Activated CD8-positive, alpha-beta T cell treated with anti-CD3 and anti-CD28 coated beads for 36 hours (primary cell): ENCODE results near the gene ZC2HC1B. TPM values are rescaled to one million over a fixed set of nuclear protein-coding genes. Genes with fewer than 3 reads are reported as not detected.
"Not testable (repeated sequence)": the region's sequence is repeated elsewhere in the genome, so short reads cannot be mapped to it uniquely, and the experiment has no call there.

Experiments
- ATAC-seq: fragments of 200-7000 bp; cut with Tn5 transposase; one replicate; pipeline ENCODE4 v1.10.0; 2021; ENCODE audit warnings: mild to moderate bottlenecking, moderate library complexity
- CTCF ChIA-PET: fragments of 350-600 bp; sonication (Branson Sonifier 250); formaldehyde crosslinking; loops from one replicate; lab custom pipeline; 2021; ENCODE audit warnings: antibody characterized with exemption; lab: Charles Lee
- POLR2A ChIA-PET: fragments of 350-600 bp; sonication (Branson Sonifier 250); formaldehyde crosslinking; loops from one replicate; lab custom pipeline; 2021; ENCODE audit warnings: antibody characterized with exemption; lab: Charles Lee
- DNase-seq: peaks from one replicate; pipeline ENCODE4 v3.0.0-alpha.2; 2020
- H3K27ac Mint-ChIP-seq: one replicate; pipeline ENCODE4 v1.8.0; 2021; ENCODE audit warnings: mild to moderate bottlenecking, mixed read lengths
- H3K27me3 Mint-ChIP-seq: one replicate; pipeline ENCODE4 v1.8.0; 2021; ENCODE audit warnings: mixed read lengths
- H3K36me3 Mint-ChIP-seq: one replicate; pipeline ENCODE4 v1.8.0; 2021; ENCODE audit warnings: low read depth, mixed read lengths
- H3K4me1 Mint-ChIP-seq: one replicate; pipeline ENCODE4 v1.8.0; 2021; ENCODE audit warnings: low read depth, mixed read lengths
- H3K4me3 Mint-ChIP-seq: one replicate; pipeline ENCODE4 v1.8.0; 2021; ENCODE audit warnings: mild to moderate bottlenecking, moderate library complexity, mixed read lengths
- H3K9me3 Mint-ChIP-seq: one replicate; pipeline ENCODE4 v1.8.0; 2021; ENCODE audit warnings: mixed read lengths
- intact Hi-C: fragments of 100-400 bp; cut with micrococcal nuclease; formaldehyde crosslinking; loops from one replicate; pipeline ENCODE4 v1.10.0; 2022
- total RNA-seq, 2 experiments: library from RNA; stranded (reverse); gene quantifications; one replicate each; pipeline ENCODE4 v1.2.3, GENCODE V29; 2021
- TF ChIP-seq, protein P1 (sequence below): fragments of 200-600 bp; IDR thresholded peaks from one replicate; pipeline ENCODE4 v1.8.0; 2022; ENCODE audit warnings: antibody characterized with exemption, mild to moderate bottlenecking

ZC2HC1B gene
- total RNA-seq, 2 experiments from 2014 or later: not detected

GRCh38 chr6:143900358-143900757, 36.1 kb downstream of the ZC2HC1B start:
- DNase-seq: no peak
- ChIA-PET CTCF (interaction anchor here (2.4 kb wide), 1 partner anchor 39 kb away, joined by 7 read pairs; no protein-coding TSS in a partner anchor), POLR2A (no interaction called here)
- TF ChIP-seq, protein P1, sequence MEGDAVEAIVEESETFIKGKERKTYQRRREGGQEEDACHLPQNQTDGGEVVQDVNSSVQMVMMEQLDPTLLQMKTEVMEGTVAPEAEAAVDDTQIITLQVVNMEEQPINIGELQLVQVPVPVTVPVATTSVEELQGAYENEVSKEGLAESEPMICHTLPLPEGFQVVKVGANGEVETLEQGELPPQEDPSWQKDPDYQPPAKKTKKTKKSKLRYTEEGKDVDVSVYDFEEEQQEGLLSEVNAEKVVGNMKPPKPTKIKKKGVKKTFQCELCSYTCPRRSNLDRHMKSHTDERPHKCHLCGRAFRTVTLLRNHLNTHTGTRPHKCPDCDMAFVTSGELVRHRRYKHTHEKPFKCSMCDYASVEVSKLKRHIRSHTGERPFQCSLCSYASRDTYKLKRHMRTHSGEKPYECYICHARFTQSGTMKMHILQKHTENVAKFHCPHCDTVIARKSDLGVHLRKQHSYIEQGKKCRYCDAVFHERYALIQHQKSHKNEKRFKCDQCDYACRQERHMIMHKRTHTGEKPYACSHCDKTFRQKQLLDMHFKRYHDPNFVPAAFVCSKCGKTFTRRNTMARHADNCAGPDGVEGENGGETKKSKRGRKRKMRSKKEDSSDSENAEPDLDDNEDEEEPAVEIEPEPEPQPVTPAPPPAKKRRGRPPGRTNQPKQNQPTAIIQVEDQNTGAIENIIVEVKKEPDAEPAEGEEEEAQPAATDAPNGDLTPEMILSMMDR: no peak
- H3K27ac Mint-ChIP-seq: no peak overlapping the region
- no peaks in the 10 kb centered on the region for H3K27me3 Mint-ChIP-seq
- peaks cover 1% of the 10 kb centered on the region for H3K9me3 Mint-ChIP-seq
- no peaks in the 10 kb centered on the region for H3K36me3 Mint-ChIP-seq
- no peak for ATAC-seq
- H3K4me3 Mint-ChIP-seq: no peak overlapping the region
- intact Hi-C loops: no loop called here
- peaks cover 14% of the 10 kb centered on the region for H3K4me1 Mint-ChIP-seq

DNA sequence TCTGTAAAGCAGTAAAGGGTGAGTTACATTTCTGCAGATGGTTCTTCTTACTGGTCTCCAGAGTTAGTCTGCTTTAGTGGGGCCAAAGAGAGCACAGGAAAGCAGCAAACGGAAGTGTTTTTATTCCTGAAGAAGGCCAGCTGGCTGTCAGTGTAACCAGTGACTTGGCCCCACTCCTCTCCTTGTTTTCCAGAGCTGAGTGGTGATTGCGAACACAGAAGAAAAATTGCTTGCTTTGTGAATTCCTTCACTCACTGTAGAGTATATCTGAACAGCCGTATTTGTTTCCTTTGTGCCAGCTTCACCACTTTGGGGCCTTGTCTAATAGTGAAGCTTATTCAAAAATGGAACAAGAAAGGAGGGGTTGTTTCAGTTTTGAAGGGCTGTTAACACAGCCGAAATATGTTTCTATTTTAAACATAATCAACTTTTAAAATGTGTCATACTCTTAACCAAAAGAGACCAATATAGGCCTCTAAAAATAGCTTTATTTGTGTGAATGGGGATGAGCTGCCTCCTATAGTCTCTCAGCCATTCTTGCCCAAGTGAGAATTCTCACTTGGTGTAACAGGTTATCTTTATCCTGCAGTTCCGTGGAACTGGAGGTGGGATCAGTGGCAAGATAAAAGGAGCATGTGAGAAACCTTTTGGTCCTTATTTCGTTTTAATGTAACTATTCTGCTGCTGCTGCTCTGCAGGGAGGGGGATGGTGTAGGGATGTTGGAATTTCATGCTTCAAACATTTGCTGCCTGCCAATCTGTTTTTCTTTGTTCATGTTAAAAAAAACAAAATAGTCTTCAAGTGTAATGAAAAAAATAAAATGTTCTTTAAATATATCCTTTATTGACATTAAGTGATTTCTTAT, 37.8 kb downstream of the ZC2HC1B start:
- H3K27ac Mint-ChIP-seq: peak overlapping the region; percentile 18
- DNase-seq: peak; percentile 5
- H3K36me3 Mint-ChIP-seq: no peaks in the 10 kb centered on the region
- intact Hi-C loops: no loop called here
- peak; percentile 84 for ATAC-seq
- TF ChIP-seq, protein P1: no peak
- POLR2A ChIA-PET: no interaction called here
- no peaks in the 10 kb centered on the region for H3K27me3 Mint-ChIP-seq
- H3K4me3 Mint-ChIP-seq: no peak overlapping the region
- H3K9me3 Mint-ChIP-seq: peaks cover 1% of the 10 kb centered on the region
- H3K4me1 Mint-ChIP-seq: peaks cover 14% of the 10 kb centered on the region
- CTCF ChIA-PET: interaction anchor here (1.8 kb wide), 1 partner anchor 111 kb away, joined by 7 read pairs; no protein-coding TSS in a partner anchor

GRCh38 chr6:143902827-143903226, 38.6 kb downstream of the ZC2HC1B start:
- Mint-ChIP-seq H3K36me3 (no peaks in the 10 kb centered on the region), H3K9me3 (peaks cover 1% of the 10 kb centered on the region), H3K4me1 (peaks cover 14% of the 10 kb centered on the region), H3K27me3 (no peaks in the 10 kb centered on the region), H3K4me3 (no peak overlapping the region), H3K27ac (no peak overlapping the region)
- ChIA-PET POLR2A (no interaction called here), CTCF (interaction anchor here (1.8 kb wide), 1 partner anchor 111 kb away, joined by 7 read pairs; no protein-coding TSS in a partner anchor)
- no peak for ATAC-seq
- DNase-seq: no peak
- intact Hi-C loops: no loop called here
- TF ChIP-seq, protein P1: no peak

DNA sequence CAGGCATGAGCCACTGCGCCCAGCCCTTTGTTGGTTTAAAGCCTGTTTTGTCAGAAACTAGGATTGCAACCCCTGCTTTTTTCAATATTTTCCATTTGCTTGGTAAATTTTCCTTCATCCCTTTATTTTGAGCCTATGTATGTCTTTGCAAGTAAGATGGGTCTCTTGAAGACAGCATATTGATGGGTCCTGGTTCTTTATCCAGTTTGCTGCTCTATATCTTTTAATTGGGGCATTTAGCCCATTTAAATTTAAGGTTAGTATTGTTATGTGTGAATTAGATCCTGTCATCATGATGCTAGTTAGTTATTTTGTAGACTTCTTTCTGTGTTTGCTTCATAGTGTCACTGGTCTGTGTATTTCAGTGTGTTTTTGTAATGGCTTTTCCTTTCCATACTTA, 46.8 kb downstream of the ZC2HC1B start:
- POLR2A ChIA-PET: no interaction called here
- CTCF ChIA-PET: interaction anchor here (1.2 to 1.7 kb wide), 2 partner anchors 29 to 335 kb away, joined by 4 to 5 read pairs; no protein-coding TSS in a partner anchor
- intact Hi-C loops: no loop called here
- DNase-seq: no peak
- peaks cover 1% of the 10 kb centered on the region for H3K36me3 Mint-ChIP-seq
- peaks cover 14% of the 10 kb centered on the region for H3K9me3 Mint-ChIP-seq
- no peak overlapping the region for H3K4me3 Mint-ChIP-seq
- no peaks in the 10 kb centered on the region for H3K27me3 Mint-ChIP-seq
- no peak for ATAC-seq
- no peaks in the 10 kb centered on the region for H3K4me1 Mint-ChIP-seq
- no peak overlapping the region for H3K27ac Mint-ChIP-seq
- TF ChIP-seq, protein P1: no peak

DNA sequence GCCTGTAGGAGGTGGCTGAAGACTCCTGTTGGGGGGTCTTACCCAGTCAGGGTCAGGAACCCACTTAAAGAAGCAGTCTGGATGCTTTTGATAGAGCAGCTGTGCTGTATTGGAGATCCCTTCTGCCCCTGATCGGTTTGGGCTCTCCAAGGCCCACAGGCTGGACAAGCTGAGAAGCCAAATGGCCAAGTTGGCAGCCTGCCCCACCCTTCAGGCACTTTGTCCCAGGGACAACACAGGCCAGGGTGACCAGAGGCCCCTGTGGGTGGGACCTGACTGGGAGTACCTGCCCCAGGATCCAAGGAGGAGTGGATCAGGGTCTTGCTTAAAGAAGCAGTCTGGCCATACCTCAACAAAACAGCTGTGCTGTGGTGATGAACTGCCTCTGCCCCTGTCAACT, 48.4 kb downstream of the ZC2HC1B start:
- ChIA-PET CTCF (no interaction called here), POLR2A (no interaction called here)
- Mint-ChIP-seq H3K27ac (no peak overlapping the region), H3K4me3 (no peak overlapping the region), H3K36me3 (peaks cover 1% of the 10 kb centered on the region), H3K27me3 (no peaks in the 10 kb centered on the region), H3K9me3 (peaks cover 14% of the 10 kb centered on the region), H3K4me1 (no peaks in the 10 kb centered on the region)
- intact Hi-C loops: no loop called here
- DNase-seq (no peak), ATAC-seq (no peak)
- TF ChIP-seq, protein P1: no peak

DNA sequence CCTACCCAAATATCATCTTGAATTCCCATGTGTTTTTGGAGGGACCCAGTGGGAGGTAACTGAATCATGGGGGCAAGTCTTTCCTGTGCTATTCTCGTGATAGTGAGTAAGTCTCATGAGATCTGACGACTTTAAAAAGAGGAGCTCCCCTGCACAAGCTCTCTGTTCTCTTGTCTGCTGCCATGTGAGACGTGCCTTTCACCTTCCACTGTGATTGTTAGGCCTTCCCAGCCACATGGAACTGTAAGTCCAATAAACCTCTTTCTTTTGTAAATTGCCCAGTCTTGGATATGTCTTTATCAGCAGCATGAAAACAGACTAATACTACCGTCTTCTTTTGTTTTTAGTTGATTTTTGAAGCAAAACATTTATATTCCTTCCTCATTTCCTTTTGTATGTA, 52.8 kb downstream of the ZC2HC1B start:
- CTCF ChIA-PET: interaction anchor here (1.4 kb wide), 1 partner anchor 23 kb away, joined by 3 read pairs; no protein-coding TSS in a partner anchor

More for the DNA sequence above, 52.8 kb downstream of the ZC2HC1B start:
- H3K4me3 Mint-ChIP-seq, H3K27ac Mint-ChIP-seq, ATAC-seq, POLR2A ChIA-PET, DNase-seq, H3K27me3 Mint-ChIP-seq, H3K36me3 Mint-ChIP-seq, H3K4me1 Mint-ChIP-seq, intact Hi-C loops: not testable (repeated sequence)
- H3K9me3 Mint-ChIP-seq: peaks cover 14% of the 10 kb centered on the region
